Endothelial cell of hepatic sinusoid (primary cell): Measurements from ENCODE around the gene CCDC159.
"Not testable (repeated sequence)": the region's sequence is repeated elsewhere in the genome, so short reads cannot be mapped to it uniquely, and the experiment has no call there.

ENCODE experiments used
- in situ Hi-C: cut with HindIII; loops from 2 replicates; pipeline ENCODE4 v1.10.0; 2017; ENCODE audit warnings: low sequenced_read_pairs

The CCDC159 gene

GRCh38 chr19:11337080-11337479 is 9.2 kb upstream of the CCDC159 start:
- in situ Hi-C loops: no loop called here

GRCh38 chr19:11338121-11338520 is 8.2 kb upstream of the CCDC159 start:
- in situ Hi-C loops: no loop called here

- in situ Hi-C loops: no loop called here
Measured at GRCh38 chr19:11338569-11339253, 7.6 kb upstream of the CCDC159 start.

DNA sequence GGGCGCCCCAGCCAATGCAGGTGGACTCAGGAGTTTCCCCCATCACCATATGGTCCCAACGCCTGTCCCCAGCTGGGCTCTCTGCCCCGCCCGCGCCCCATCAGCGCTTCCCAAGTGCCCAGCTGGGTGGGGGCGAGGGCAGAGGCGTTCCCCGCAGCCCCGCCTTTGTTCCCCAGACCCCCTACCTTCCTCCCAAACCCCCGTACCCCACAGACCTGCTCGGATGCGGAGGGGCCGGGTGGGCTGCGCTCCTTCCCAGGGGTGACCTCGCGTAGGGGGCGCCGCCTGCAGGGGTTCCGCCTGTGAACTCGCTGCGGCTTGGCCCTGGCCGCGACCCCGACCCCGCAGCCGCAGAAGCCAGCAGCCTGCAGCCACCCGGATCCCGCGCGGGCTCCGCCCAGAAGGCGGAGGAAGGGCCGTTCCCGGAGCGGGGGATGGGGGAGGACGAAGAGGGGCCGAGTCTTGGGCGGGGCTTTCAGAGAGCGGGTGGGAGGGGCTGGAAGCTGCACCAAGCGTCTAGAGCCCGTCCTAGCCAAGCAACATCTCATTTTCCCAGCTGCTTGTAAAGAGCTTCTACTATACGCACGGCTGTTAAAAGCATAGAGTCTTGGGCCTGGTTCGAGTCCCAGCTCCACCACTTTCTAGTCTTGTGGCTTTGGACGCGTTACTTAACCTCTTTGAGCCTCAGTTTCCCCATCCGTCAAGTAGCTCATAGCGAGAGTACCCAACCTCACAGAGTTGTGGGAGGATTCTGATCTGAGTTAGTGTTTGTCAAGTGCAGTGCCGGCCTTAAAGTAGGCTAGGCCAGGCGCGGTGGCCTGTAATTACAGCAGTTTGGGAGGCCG is 6.8 kb upstream of the CCDC159 start, which contains the start of gene RAB3D:
Gene RAB3D, minus strand, starts transcription at position 404 of the 845 bp plus-strand sequence. CDS start 2,258 bp downstream, outside the sequence.
- in situ Hi-C loops: no loop called here

DNA sequence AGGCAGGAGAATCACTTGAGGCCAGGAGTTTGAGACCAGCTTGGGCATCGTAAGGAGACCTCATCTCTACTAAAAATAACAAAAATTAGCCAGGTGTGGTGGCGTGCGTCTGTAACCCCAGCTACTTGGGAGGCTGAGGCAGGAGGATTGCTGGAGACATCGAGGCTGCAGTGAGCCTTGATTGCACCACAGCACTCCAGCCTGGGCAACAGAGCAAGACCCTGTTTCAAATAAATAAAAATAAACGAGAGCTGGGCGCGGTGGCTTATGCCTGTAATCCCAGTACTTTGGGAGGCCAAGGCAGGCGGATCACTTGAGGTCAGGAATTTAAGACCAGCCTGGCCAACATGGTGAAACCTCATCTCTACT is 6.2 kb upstream of the CCDC159 start:
- in situ Hi-C loops: not testable (repeated sequence)

GRCh38 chr19:11342429-11342828 is 3.9 kb upstream of the CCDC159 start:
- in situ Hi-C loops: no loop called here

DNA sequence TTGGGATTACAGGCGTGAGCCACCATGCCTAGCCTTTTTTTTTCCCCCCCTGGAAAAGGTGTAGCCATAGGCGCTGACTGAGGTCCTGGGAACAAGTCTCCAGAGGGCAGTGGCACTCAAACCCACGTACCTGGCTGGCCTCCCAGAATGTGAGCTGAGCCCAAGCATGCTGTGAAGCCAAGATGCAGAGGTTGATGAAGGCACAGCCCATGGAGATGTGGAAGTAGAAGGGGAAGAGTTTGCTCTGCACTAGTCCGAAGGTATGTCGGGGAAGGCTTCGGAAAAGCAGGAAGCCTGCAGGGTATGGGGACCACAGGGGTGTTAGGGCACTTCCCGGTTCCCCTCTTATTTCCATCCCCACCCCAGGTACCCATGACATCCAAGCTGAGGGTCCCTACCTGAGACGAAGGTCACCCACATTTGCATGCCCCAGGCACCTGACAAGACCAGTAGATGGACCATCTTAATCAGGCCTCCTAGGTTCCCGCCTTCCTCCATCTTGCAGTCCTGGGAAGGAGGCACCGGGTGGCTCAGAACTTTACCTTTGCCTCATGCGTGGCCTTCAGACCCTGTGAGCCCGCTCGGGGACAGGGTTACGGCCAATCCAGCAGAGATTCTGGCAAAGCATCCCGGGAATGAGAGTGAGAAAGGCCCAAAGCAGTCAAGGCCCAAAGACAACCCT is 1.1 kb upstream of the CCDC159 start:
- in situ Hi-C loops: no loop called here

DNA sequence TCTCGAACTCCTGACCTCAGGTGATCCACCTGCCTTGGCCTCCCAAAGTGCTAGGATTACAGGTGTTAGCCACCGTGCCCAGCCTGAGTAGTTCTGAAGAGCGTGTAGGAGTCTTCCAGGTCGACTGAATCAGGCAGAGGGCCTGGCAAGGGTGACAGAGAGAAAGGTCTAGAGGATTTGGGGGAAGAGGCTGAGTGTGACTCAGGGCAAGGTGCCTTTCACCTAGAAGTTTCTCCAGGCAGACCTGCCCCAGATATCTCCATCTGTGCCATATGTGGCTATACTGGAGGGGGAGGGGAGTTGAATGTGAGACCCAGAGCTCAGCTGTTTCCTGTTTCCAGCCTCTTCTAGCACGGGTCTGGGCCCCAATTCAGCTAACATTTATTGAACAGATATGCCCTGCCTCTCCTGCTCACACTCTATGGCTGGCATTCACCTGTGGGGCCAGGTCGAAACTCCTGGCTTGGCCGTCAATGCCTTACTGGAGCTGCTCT is 1.3 kb downstream of the CCDC159 start:
- in situ Hi-C loops: no loop called here

DNA sequence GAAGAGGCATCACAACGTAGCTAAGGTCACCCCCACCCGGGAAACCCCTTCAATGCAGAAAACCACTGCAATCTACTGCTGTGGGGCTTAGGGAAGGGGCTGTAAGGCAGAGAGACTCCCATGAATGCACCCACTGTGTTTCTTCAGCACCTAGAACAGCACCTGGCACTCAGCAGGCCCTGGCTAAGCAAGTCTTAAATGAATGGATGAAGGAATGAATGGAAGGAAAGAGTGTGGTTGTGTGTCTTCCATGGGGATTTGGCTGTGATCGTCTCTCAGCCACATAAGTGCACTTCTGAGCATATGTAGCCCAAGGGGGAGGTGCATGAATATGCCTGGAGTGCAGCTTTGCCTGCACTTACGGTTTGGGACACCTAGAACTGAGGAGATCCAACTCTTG is 2.9 kb downstream of the CCDC159 start:
- in situ Hi-C loops: no loop called here

DNA sequence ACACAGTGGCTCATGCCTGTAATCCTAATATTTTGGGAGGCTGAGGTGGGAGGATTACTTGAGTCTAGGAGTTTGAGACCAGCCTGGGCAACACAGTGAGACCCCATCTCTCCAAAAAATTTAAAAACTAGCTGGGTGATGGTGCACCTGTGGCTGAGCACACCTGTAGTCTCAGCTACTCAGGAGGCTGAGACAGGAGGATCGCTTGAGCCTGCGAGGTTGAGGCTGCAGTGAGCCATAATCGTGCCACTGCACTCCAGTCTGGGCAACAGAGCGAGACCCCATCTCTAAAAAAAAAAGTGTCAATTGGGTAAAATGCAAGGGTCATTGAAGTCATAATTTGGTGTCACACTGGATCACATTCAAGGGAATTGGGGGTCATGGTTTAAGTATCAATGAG is 7.8 kb downstream of the CCDC159 start:
- in situ Hi-C loops: not testable (repeated sequence)

- in situ Hi-C loops: no loop called here
Measured at GRCh38 chr19:11355160-11356073, 9.1 kb downstream of the CCDC159 start, which contains the start of gene PLPPR2. PLPPR2 (plus strand) TSS chr19:11355432; CDS start chr19:11357674, 2,242 bp downstream.

- in situ Hi-C loops: no loop called here
Measured at GRCh38 chr19:11356074-11356397, 9.7 kb downstream of the CCDC159 start.

DNA sequence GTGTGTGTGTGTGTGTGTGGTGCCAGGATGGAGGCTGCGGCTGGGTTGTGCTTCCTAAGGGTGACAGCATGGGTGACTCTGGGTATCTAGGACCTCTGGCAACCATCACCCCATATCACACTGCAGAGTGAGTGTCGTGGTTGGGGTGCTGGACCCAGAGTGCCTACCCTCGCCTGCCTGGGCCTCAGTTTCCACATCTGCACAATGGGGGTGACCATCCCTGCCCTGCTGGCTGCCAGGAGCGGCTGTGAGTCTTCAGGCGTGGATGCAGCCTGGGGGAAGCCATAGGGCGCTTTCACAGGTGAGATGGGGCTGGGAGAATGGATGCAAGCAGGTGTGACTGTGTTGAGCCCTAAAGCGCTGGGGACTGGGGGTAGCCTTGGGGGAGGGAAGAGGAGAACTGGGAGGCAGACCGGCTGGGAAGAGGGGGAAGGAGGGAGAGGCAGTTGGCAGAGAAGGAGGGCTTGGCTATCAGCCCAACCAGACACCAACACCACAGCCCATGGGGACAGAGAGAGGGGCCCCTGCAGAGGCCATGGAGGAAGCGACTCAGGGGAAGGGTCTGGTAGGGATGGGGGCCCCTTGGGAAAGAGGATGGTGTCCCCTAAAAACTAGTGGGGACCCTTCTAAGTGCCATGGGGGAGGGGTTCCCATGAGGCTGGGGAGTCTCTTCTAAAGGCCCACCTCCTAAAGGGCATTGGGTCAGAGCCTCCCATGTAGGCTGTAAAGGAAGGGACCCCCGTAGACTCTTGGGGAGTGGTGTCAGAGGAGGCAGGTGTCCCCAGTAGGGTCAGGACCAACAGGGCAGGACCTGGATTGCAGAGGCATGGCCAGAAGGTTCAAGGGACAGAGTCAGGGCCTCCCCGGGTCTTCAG is 10.6 kb downstream of the CCDC159 start:
- in situ Hi-C loops: no loop called here

DNA sequence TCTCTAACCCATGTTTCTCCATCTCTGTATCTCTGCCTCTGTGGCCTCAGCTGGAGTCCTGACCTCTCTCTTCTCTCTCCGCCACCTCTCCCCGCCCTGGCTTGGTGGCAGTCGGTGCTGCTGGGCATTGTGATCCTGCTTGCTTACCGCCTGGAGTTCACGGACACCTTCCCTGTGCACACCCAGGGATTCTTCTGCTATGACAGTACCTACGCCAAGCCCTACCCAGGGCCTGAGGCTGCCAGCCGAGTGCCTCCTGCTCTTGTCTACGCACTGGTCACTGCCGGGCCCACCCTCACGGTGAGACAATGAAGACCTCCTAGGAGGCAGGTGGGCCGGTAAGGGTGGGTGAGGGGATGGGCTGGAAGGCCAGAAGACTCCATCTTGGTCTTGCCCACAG is 13.1 kb downstream of the CCDC159 start:
- in situ Hi-C loops: no loop called here

- in situ Hi-C loops: no loop called here
Measured at GRCh38 chr19:11361037-11361770, 14.9 kb downstream of the CCDC159 start.

DNA sequence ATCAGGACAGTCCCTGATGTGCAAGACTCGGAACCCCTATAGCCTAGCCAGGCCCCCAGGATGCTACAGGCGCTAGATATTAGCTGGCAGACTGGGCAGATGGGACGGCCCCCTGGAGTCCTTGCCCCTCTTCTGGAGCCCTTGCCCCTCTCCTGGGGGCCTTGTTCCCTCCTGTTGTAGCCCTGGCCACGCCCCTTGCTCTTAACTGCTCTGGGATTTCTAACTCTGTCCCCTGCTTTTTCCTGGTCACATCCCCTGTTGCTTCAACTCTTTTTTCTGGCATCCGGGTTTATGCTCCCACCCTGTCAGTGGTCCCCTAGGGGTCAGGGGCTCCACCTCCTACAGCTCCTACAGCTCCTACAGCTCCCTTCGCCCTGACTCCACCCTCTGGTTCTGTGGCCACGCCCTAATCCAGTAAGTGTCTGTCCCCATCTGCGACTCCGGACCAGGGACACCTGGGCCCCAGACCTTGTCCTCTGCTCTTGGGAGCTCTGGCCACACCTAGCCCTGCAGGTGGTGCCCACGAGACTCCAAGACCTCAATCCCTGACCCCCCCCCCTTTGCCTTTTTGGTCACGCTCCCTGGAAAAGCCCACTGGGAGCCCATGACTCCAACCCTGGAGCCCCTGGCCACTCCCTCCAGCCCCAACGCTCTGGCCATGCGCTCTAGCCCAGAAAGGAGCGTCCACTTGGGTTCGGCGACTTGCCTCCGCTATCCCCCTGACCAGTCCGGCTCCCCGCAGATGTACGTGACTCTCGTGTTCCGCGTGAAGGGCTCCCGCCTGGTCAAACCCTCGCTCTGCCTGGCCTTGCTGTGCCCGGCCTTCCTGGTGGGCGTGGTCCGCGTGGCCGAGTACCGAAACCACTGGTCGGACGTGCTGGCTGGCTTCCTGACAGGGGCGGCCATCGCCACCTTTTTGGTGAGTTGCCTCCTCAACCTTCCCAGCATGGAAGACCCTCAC is 15.7 kb downstream of the CCDC159 start:
- in situ Hi-C loops: no loop called here

DNA sequence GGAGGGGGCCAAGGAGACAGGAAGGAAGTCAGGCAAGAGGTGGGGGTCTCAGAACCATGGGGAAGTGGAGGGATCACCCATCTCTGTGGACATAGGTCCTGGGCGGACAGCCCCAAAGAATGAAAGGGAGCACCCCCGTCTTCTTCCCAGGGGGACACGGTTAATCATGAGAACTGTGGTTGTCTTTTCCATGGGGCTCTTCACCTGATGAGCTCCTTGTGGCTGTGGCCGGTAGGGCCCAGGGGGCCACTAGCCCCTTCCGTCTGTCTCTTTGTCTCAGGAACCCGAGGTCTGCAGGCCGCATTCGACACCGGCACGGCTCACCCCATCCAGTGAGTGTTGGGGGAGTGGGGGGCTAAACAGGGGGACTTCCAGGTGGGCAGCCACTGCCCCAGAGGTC is 17.6 kb downstream of the CCDC159 start:
- in situ Hi-C loops: no loop called here
